HFF-Myc (cell line): ENCODE data around the gene PCDHA13.
A peak's percentile ranks its signal among the peaks of the same experiment; 100 is the strongest.
"Not testable (repeated sequence)": the region's sequence is repeated elsewhere in the genome, so short reads cannot be mapped to it uniquely, and the experiment has no call there.

Source experiments
- DNase-seq: peaks from one replicate; pipeline ENCODE4 v3.0.0-alpha.2; 2011; ENCODE audit warnings: low read depth; ENCODE audit errors: extremely low read depth
- H3K4me3 ChIP-seq: replicated peaks from 2 replicates; pipeline ENCODE4 v1.5.1; 2011; ENCODE audit warnings: low read depth, mild to moderate bottlenecking, control low read depth, low read length
- TF ChIP-seq, protein P1 (sequence below): IDR thresholded peaks from 2 replicates; pipeline ENCODE4 v1.5.1; 2012; ENCODE audit warnings: mild to moderate bottlenecking, low read depth, low read length, control low read depth; ENCODE audit errors: missing control alignments

PCDHA13 gene, protein sequence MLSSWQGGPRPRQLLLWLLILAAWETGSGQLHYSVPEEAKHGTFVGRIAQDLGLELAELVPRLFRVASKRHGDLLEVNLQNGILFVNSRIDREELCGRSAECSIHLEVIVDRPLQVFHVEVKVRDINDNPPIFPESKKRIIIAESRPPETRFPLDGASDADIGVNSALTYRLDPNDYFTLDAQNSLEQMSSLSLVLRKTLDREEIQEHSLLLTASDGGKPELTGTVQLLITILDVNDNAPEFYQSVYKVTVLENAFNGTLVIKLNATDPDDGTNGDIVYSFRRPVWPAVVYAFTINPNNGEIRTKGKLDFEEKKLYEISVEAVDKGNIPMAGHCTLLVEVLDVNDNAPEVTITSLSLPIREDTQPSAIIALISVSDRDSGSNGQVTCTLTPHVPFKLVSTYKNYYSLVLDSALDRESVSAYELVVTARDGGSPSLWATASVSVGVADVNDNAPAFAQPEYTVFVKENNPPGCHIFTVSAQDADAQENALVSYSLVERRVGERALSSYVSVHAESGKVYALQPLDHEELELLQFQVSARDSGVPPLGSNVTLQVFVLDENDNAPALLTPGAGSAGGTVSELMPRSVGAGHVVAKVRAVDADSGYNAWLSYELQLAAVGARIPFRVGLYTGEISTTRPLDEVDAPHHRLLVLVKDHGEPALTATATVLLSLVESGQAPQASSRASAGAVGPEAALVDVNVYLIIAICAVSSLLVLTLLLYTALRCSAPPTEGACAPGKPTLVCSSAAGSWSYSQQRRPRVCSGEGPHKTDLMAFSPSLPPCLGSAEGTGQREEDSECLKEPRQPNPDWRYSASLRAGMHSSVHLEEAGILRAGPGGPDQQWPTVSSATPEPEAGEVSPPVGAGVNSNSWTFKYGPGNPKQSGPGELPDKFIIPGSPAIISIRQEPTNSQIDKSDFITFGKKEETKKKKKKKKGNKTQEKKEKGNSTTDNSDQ

DNA sequence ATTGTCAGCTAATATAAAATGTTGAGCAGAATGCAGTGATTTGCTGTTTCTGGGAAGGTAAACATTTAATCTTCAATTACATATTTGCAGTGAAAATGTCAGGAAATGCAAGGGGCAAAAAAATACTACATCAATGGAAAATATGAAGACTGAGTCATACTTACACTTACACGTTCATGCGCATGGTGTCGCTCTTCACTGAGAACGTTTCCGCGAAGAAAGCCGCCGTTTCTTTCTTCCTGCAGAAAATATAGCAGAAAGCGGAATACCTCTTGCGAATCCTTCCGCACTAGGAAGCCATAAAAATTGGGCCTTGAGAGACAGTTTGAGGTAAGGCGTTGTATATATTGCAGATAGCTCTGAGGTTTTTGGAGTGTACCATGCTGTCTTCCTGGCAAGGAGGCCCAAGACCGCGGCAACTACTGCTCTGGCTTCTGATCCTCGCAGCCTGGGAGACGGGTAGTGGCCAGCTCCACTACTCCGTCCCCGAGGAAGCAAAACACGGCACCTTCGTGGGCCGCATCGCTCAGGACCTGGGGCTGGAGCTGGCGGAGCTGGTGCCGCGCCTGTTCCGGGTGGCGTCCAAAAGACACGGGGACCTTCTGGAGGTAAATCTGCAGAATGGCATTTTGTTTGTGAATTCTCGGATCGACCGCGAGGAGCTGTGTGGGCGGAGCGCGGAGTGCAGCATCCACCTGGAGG lies at the start of gene PCDHA13:
PCDHA13 (plus strand) TSS at position 236 of the 702 bp plus-strand sequence; CDS start at position 381, 145 bp downstream.
- TF ChIP-seq, protein P1, sequence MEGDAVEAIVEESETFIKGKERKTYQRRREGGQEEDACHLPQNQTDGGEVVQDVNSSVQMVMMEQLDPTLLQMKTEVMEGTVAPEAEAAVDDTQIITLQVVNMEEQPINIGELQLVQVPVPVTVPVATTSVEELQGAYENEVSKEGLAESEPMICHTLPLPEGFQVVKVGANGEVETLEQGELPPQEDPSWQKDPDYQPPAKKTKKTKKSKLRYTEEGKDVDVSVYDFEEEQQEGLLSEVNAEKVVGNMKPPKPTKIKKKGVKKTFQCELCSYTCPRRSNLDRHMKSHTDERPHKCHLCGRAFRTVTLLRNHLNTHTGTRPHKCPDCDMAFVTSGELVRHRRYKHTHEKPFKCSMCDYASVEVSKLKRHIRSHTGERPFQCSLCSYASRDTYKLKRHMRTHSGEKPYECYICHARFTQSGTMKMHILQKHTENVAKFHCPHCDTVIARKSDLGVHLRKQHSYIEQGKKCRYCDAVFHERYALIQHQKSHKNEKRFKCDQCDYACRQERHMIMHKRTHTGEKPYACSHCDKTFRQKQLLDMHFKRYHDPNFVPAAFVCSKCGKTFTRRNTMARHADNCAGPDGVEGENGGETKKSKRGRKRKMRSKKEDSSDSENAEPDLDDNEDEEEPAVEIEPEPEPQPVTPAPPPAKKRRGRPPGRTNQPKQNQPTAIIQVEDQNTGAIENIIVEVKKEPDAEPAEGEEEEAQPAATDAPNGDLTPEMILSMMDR = peak; percentile 24
- DNase-seq = no peak
- H3K4me3 ChIP-seq = no peak within 1 kb of the TSS

DNA sequence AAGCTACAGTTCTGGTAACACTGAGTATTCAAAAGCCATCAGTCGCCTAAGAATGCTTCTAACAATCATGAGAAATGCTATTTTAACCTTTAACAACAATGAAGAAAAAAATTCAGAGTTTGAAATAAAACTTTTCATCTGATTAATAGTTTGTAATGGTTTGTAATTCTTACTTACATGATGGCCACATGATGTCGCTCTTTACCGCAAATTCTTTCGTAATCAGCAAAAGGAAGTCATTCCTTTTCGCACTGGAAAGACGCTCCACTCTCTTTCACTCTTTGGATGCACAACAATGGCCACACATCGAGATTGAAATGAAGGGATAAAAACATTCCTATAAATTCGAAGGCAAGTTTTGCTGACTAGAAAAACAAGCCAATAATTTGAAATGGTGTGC lies 47.9 kb upstream of the PCDHA13 start, which contains the start of gene PCDHA7:
PCDHA7 (plus strand) TSS at position 277 of the 400 bp plus-strand sequence; CDS start at position 392, 115 bp downstream.
- TF ChIP-seq, protein P1 = no peak
- no peak within 1 kb of the TSS for H3K4me3 ChIP-seq

DNA sequence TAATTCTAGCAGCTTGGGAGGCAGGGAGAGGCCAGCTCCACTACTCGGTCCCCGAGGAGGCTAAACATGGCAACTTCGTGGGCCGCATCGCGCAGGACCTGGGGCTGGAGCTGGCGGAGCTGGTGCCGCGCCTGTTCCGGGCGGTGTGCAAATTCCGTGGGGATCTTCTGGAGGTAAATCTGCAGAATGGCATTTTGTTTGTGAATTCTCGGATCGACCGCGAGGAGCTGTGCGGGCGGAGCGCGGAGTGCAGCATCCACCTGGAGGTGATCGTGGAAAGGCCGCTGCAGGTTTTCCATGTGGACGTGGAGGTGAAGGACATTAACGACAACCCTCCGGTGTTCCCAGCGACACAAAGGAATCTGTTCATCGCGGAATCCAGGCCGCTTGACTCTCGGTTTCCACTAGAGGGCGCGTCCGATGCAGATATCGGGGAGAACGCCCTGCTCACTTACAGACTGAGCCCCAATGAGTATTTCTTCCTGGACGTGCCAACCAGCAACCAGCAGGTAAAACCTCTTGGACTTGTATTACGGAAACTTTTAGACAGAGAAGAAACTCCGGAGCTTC lies 47.4 kb upstream of the PCDHA13 start:
- DNase-seq, H3K4me3 ChIP-seq: not testable (repeated sequence)

More for the DNA sequence above, 47.9 kb upstream of the PCDHA13 start, which contains the start of gene PCDHA7:
- DNase-seq = no peak

DNA sequence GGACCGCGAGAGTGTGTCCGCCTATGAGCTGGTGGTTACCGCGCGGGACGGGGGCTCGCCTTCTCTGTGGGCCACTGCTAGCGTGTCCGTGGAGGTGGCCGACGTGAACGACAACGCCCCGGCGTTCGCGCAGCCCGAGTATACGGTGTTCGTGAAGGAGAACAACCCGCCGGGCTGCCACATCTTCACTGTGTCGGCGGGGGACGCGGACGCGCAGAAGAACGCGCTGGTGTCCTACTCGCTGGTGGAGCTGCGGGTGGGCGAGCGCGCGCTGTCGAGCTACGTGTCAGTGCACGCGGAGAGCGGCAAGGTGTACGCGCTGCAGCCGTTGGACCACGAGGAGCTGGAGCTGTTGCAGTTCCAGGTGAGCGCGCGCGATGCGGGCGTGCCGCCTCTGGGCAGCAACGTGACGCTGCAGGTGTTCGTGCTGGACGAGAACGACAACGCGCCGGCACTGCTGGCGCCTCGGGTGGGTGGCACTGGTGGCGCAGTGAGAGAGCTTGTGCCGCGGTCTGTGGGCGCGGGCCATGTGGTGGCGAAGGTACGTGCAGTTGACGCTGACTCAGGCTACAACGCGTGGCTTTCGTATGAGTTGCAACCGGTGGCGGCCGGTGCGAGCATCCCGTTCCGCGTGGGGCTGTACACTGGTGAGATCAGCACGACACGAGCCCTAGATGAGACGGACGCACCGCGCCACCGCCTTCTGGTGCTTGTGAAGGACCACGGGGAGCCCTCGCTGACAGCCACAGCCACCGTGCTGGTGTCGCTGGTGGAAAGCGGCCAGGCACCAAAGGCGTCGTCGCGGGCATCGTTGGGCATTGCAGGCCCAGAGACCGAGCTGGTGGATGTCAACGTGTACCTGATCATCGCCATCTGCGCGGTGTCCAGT lies 46.1 kb upstream of the PCDHA13 start:
- TF ChIP-seq, protein P1 = no peak
- no peak overlapping the region for H3K4me3 ChIP-seq
- no peak for DNase-seq

DNA sequence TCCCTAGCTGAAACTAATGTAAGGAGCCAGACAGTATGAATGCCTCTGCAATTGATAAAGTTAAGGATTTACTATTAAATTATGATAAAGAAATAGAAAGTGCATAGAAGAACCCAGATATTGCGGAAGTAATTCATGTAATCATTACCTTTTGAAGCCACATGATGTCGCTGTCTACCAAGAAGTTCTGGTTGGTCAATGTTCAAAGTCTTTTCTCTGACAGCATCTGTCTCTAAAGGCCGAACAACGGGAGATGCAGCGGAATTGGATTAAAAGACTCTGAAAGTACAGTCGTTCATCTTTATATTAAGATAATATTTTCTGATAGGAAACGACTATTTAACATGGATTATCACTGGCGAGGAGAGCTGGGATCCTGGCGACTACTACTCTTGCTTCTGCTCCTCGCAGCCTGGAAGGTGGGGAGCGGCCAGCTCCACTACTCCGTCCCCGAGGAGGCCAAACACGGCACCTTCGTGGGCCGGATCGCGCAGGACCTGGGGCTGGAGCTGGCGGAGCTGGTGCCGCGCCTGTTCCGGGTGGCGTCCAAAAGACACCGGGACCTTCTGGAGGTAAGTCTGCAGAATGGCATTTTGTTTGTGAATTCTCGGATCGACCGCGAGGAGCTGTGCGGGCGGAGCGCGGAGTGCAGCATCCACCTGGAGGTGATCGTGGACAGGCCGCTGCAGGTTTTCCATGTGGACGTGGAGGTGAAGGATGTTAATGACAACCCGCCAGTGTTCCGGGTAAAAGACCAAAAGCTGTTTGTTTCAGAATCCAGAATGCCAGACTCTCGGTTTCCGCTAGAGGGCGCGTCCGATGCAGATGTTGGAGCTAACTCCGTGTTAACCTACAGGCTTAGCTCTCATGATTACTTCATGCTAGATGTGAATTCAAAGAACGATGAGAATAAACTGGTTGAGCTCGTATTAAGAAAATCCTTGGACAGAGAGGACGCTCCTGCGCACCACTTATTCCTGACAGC lies 40.7 kb upstream of the PCDHA13 start, which contains the start of gene PCDHA8:
PCDHA8 (plus strand) TSS at position 210 of the 985 bp plus-strand sequence; CDS start at position 345, 135 bp downstream.
- H3K4me3 ChIP-seq = no peak within 1 kb of the TSS
- TF ChIP-seq, protein P1 = peak; percentile 60
- DNase-seq = no peak
